Hindlimb muscle (tissue), 1 donor: Measurements from ENCODE around the gene HAL. TPM values are rescaled to one million over a fixed set of nuclear protein-coding genes. Genes with fewer than 3 reads are reported as not detected.
A peak's percentile ranks its signal among the peaks of the same experiment; 100 is the strongest.
"Not testable (repeated sequence)": the region's sequence is repeated elsewhere in the genome, so short reads cannot be mapped to it uniquely, and the experiment has no call there.

Source experiments
- DNase-seq: peaks from one replicate; pipeline ENCODE4 v3.0.0-alpha.2; 2013
- polyA plus RNA-seq: library from polyadenylated mRNA; unstranded; fragments of 120-200 nt; gene quantifications from one replicate; pipeline ENCODE4 v1.2.1, GENCODE V29; 2013; ENCODE audit not compliant: insufficient read length

HAL gene
- polyA plus RNA-seq, 1 donor: 0.81 TPM

DNA sequence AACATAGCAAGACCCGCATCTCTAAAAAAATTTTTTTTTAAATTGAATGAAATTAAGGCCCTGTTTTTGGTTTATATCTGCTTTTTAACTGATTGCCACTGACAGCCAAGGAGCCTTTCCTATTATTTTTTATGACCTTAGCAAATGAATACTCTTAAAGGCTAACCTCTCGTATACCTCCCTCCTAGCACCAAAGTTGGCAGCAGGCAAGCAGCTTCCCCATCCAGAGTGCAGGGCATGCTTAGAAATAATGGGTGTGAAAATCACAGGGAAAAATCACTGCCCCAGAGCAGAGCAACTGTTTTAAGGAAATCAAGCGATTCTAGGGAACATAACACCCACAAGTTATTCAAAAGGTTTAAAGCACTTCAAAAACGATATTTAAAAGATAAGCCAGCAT lies 20.7 kb downstream of the HAL start:
- DNase-seq: no peak

DNA sequence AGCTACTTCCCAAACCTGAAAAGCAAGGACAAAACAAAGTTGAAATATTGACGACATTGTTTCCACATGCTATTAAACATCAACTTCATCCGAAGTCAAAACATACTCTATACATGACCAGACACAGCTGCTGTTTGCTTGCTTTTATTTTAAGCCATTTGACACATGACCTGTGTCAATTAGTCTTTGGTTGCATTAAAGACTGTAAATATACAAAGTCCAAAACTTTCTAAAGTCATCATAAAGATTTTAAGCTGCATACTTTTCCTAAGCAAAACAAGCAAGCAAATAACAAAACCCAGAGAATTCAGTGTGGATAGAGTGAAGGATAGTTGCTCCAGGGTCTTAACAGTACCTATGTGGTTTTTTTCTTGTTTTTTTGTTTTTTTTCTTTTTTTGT lies 21.8 kb downstream of the HAL start:
- DNase-seq: no peak

DNA sequence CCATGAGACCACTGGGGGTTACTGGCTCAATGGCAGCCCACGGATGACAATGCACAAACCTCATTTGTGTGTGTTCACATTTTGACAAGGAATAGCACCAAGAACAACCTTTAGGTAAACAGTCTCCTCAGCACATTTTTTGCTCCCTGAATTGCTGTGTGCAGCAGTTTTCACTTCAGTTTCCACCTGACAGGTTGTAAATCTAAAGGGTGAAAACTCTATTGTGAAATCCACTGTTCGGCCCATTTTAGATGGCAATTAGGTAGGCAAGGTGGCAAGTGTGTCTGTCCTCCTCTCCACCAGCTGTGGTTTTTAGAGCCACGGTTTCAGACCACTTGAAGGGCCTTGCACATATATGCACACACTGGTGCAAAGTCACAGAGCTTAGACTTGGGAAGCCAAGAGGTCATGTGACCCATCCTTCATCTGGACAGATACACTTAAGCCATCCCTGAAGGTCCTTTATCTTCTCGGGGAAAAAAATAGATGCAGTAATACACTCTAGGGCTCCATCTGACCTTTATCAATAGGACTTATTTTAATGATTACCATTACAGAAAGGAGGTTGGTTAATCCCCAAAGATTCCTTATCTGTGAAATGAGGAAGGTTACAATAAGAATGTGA lies 23.2 kb downstream of the HAL start:
- DNase-seq: no peak

DNA sequence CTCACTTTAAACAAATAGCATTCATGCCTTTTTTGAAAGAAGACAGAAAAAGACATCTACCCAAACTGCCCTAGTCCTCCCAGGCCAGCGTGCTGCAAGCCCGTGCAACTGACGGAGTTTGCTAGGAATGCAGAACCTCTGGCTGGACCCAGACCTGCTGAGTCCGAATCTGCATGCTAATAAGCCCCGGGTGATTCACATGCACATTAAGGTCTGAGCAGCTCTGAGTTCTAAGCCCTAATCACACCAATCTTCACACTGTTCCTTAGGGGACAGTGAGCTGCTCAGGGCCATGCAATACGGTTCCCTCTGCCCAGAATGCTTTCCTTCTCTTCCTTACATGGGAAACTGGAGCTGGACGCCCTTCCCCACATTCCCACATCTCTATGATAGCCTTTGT lies 25.2 kb downstream of the HAL start:
- no peak for DNase-seq

DNA sequence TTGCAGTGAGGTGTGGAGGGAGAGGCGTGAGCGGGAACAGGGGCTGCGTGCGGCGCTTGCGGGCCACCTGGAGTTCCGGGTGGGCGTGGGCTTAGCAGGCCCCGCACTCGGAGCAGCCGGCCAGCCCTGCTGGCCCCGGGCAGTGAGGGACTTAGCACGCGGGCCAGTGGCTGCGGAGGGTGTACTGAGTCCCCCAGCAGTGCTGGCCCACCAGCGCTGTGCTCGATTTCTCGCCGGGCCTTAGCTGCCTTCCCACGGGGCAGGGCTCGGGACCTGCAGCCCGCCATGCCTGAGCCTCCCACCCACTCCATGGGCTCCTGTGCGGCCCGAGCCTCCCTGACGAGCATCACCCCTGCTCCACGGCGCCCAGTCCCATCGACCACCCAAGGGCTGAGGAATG lies 27.0 kb downstream of the HAL start:
- not testable (repeated sequence) for DNase-seq

DNA sequence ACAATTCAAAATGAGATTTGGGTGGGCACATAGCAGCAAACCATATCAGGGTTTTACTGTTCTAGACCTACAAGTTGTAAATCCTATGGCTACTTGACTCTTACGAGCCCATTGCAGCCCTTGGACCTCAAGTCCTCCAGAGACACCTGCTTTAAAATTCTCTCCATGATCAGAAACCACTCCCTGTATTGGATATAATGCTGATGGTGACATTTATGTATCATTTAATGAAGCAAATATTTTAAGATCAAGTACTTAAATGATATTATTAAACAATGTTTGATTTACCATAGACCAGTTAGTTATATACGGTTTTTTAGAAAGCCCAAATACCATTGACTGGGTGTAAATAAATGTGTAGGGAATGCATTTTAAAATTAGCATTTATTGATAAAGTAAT lies 28.8 kb downstream of the HAL start:
- DNase-seq: no peak

DNA sequence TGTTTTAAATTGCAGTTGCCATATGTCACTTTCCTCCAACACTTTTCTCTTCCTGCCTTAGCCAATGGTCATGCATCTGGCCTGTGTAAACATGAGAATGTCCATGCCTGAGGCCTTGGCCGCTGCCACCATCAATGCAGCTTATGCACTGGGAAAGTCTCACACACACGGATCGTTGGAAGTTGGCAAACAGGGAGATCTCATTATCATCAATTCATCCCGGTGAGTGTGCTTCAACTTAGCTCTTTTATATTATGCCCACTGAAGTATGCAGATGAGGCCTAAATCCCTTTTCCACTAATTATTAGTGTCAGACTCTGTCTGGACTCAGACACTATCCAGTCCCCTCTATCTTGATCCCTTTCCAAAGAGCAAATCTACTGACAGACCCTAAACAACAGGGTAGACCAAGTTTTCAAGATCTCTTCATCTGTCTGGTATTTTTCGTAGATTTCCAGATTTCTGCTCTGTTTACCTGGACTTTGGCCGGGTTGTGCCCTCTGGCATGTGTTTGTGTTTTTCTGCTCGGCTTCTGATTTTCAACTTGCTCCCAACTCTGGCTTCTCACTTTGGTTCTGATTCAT lies 29.8 kb downstream of the HAL start:
- no peak for DNase-seq

DNA sequence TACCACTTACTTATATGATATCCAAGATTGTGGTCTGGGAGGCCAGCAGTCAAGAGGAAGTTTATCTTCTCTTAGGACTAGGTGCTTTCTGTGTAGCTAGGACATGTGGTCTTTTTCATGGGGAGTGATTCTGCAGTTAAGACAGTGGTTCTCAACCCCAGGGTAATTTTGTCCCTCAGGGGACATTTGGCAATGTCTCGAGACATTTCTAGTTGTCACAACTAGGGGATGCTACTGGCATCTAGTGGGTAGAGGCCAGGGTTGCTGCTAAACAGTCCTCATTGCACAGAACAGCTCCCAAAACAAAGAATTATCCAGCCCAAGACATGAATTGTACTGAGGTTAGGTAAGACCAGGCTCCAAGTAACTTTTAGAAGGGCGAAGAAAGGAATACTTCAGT lies 33.0 kb downstream of the HAL start:
- DNase-seq: no peak

DNA sequence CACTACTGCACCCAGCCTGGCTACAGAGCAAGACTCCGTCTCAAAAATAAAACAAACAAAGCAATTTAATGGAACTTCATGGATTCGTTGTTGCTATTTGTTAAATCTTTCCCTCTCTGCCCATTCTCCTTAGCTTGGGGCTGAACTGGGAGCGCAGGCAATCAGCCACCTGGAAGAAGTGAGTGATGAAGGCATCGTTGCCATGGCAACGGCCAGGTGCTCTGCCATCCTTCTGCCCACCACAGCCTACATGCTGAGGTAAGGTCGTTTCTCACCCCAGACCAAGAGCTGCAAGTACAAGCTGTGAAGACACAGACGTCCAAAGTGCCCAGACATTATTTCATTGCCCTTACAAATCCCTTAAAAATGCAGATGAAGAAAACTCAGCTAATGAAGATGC lies 33.9 kb downstream of the HAL start:
- DNase-seq: no peak

DNA sequence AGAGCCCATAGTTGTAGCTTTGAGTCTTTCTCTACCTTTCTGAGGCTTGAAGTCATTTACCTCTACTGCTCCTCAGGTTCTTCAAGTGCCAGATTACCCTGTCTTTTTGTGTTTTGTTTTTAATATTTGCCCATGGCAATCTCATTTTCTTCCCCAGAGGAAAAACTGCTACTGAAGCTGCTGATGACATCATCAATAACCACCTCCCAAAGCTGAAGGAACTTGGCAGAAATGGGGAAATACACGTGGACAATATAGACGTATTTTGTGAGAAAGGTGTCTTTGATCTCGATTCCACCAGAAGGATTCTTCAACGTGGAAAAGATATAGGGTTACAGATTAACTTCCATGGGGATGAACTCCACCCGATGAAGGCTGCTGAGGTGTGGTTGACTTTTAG lies 35.9 kb downstream of the HAL start:
- DNase-seq: no peak

DNA sequence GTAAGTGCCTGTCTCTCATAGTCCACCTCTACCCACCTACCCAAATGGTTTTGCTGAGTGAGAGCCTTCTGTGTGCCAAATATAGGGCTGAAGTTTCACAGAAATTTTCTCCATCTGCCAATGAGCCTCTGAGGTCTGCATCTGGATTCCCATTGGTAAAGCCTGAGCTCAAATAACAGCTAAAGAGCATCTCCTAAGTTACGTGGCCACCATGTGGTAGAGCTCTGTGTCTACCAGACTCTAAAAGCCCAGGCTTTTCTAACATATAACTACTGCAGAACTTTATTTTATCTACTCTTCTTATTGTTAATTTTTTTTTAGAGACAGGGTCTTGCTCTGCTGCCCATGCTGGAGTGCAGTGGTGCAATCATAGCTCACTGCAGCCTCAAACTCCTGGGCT lies 37.0 kb downstream of the HAL start:
- DNase-seq: no peak

DNA sequence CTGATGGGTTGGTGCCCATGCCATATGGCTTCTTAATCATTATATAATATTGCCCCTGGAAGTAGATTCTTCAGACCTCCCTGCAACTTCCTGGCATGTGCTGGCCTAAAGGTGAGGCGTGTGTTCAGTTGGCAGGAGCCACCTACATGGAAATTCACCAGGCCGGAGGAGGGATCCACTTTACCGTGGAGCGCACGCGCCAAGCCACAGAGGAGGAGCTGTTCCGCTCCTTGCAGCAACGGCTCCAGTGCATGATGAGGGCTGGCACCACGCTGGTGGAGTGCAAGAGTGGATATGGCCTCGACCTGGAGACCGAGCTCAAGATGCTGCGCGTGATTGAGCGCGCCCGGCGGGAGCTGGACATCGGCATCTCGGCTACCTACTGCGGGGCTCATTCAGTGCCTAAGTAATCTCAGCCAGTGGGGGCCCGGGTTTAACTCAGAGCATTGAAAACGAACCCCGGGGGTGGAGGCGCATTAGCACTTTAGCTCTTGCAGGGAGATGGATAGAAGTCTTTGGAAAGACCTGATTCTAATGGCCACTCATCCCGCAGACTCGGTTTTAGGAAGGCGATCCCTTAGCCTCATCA lies 39.5 kb downstream of the HAL start:
- DNase-seq: no peak

DNA sequence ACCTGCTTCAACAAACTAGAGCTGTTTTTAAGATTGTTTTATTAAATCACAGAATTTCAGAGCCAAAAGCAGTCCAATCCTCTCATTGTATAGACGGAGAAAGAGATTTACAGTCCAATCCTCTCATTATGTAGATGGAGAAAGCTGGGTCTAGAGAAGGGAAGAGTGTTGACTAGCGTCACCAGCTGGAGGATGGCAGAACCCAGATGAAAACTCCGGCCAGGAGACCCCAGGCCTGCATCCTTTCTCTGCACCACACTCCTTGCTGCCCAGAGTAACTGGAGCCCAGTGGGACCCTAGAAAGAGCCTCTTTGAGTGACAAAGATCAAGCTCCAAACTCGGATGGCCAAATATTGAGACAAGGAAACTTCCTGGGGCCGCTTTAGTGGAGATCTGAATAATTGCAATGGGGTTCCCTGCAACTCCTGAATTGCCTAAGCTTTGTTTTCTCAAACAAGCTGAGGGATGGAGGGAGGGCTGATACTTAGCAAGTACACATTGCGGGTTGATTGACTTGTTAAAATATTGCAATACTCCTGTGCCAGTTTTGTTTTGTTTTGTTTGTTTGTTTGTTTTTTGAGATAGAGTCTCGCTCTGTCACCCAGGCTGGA lies 40.5 kb downstream of the HAL start:
- DNase-seq: no peak

DNA sequence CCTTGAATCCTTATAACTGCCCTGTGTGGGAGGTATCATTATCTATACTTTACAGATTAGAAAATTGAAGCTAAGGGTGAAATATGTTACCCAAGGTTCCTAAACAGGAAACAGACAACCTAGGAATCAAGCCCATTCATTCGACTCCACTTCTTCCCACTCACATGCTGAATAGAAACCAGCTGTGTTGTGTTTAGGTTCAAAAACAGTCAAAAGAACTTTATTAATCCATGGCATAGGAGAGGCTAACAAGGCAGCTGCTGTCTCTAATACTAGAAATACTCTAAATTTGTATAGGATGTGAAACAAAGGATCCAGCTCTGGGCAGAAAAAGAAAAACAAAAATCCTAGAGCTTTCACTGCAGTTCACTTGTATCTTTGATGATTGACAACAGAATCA lies 43.1 kb downstream of the HAL start:
- DNase-seq: no peak

DNA sequence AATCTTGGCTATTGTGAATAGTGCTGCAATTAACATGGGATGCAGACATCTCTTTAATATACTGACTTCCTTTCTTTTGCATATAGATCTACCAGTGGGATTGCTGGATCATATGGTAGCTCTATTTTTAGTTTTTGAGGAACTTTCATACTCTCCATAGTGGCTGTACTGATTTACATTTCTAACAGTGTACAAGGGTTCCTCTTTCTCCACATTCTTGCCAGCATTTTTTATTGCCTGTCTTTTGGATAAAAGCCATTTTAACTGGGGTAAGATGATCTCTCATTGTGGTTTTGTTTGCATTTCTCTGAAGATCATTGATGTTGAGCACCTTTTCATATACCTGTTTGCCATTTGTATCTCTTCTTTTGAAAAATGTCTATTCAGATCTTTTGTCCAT lies 44.6 kb downstream of the HAL start:
- no peak for DNase-seq

DNA sequence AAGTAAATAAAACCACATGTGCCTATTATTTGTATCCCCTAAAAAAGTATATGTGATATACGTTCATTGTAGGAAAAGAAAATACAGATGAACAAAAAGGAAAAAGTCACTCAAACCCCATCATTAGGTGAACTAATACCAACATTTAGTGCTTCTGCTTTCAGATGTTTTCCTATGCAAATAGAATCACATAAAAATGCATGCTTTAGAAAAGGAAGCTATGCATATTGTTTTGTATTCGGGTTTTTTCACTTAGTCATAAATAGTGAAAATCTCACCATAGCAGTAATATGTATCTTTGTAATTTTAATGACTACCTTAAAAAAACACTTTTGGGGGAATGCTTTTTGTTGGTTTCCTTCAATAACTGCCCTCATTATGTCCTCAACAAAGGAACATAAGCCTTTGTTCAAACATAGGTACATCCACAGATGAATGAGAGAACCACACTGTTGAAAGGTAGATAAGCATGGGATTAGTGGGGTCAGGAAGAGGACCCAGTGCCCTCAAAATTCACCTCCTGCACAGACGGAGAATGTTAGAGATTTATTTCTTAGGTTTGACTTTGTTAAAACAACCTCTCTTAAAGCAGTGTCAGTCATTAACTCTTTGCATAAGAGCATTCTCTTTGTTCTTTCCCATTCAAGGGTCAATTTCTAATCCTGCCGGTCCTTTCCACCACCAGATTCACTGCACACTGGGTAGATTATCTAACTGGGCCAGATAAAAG lies 46.5 kb downstream of the HAL start:
- DNase-seq: no peak

DNA sequence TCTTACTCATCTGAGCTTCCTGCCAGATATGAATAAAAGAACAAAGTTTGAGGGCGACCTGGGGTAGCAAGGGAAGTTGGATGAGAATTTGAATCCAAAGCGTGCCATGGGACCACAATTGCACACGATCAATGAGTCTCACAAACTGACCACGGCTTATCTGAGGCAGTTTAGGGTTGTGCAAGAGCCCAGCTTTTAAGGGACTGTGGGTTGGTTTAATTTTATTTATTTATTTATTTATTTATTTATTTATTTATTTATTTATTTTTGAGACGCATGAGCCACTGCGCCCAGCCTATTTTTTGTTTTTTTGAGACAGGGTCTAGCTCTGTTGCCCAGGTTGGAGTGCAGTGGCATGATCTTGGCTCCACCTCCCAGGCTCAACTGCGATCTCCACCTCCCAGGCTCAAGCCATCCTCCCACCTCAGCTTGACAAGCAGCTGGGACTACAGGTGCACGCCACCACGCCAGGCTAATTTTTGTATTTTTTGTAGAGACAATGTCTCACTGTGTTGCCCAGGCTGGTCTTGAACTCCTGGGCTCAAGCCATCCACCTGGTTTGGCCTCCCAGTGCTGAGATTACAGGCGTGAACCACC lies 51.9 kb downstream of the HAL start:
- no peak for DNase-seq

DNA sequence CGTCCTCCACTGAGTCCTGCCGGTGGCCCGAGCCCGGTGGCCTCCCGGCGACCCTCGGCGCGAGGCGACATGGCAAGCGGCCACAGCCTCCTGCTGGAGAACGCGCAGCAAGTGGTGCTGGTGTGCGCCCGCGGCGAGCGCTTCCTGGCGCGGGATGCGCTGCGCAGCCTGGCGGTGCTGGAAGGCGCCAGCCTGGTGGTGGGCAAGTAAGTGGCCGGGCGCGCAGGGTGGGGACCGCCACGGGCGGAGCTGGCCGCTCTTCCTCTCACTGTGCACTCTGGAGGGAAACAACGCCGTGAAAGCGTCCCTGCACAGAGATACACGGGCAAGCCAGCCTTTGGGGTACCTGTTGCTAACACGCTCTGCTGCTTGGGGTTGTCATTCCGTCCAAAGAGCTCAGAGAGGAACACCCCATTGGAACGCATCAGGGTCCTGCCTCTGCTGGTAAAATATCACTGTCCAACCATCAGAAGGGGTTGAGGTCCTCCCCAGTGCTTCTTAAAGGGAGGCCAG lies 52.8 kb downstream of the HAL start, which contains the start of gene AMDHD1:
TSS of gene AMDHD1 (plus strand) at position 2 of the 513 bp plus-strand sequence. CDS start at position 70, 68 bp downstream.
- peak; percentile 40 for DNase-seq

DNA sequence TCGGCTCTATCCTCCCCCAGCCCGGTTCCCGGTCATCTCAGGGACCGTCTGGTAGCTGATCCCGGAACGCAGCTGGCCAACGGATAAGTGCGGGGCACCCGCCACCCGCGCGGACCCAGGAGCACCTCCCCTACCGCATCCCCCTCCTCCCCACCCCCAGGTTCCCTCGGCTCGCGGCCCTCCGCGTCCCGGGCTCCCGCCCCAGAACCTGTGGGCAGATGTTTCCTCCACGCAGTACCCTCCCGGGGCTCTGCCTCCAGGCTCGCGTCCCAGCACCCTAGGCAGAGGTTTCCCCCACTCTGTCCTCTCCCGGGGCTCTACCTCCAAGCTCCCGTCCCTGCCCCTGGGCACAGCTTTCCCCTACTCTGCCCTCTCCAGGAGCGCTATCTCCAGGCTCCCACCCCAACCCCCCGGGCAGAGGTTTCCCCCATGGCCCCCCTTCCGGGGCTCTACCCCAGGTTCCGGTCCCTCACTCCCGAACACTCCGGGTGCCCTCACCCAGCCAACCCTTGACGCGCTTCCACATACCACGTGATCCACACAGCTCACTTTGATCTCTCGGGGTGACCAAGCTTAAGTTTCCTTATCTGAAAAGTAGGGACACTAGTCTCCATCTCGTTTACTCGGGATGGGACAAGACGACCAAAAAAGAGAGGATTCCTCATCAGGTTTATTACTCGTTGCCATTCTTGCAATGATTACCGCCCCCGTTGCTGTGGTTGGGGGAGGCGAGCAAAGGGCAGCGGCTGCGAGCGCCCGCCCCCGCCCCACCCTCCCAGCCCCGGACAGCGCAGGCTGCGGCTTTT lies 53.4 kb downstream of the HAL start, which contains the start of gene CCDC38:
TSS of gene CCDC38 (minus strand) at position 91 of the 806 bp plus-strand sequence. CDS start 6,105 bp downstream, outside the sequence.
- DNase-seq: peak; percentile 46

DNA sequence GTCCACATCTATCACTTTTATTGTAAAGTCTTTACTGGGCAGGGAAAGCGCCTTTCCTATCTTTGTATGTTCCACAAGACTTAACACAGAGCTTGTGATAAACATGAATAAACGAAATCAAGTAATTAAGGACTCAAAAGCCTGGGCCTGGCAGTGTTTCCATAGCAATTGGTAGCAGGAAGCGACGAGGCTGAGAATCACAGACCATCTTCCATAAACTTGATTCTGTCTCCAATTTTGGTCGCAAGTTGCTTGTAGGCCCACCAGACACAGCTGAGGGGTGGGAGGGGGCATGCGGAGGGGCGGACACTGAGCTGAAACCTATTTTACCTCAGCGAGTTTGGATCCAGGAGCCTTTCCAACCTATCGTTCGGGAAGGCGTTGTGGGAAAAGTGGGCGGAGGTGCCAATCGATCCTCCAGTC lies 54.0 kb downstream of the HAL start:
- DNase-seq: no peak

DNA sequence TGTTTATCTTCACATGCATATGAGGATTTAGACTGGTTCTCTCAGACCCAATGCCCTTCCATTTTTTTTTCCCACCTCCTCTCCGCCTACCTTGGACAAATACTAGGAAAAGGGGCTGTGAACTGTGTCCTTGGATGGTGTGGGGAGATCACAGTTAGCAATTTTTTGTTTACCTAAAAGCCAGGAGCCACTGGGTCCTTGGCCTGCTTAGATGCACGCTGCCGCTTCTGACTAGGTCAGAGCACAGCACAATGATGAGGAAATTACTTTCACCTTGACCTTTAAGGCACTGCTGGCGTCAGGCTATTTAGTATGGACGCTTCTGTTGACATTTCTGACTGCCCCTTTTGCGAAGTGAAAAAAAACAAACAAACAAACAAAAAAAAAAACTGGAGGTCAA lies 55.6 kb downstream of the HAL start:
- DNase-seq: no peak
